Measurements from ENCODE around the gene PDGFD. TPM values are rescaled to one million over a fixed set of nuclear protein-coding genes. Genes with fewer than 3 reads are reported as not detected.

PDGFD gene
- total RNA-seq, 2 experiments from 2014 or later: 0.20 TPM; not detected in 1

GRCh38 chr11:104075091-104075490 is 88.9 kb downstream of the PDGFD start:
- Mint-ChIP-seq H3K27me3 (peaks cover 2% of the 10 kb centered on the region), H3K27ac (no peak overlapping the region), H3K4me3 (no peak overlapping the region), H3K4me1 (ENCODE audit: low read depth) (no peaks in the 10 kb centered on the region), H3K9me3 (no peaks in the 10 kb centered on the region), H3K36me3 (ENCODE audit: low read depth) (no peaks in the 10 kb centered on the region)
- DNase-seq (no peak), ATAC-seq (no peak)
- TF ChIP-seq CTCF (IDR thresholded peaks at IDR 0.05): no peak
- ChIA-PET POLR2A (no interaction called here), CTCF (no interaction called here)
- intact Hi-C loops (cut with micrococcal nuclease): no loop called here

- CTCF ChIA-PET: no interaction called here
- POLR2A ChIA-PET: no interaction called here
- TF ChIP-seq CTCF (IDR thresholded peaks at IDR 0.05): no peak
- H3K27ac Mint-ChIP-seq: no peak overlapping the region
- no peak overlapping the region for H3K4me3 Mint-ChIP-seq
- H3K4me1 Mint-ChIP-seq (ENCODE audit: low read depth): no peaks in the 10 kb centered on the region
- no peaks in the 10 kb centered on the region for H3K9me3 Mint-ChIP-seq
- no peak for DNase-seq
- no peaks in the 10 kb centered on the region for H3K36me3 Mint-ChIP-seq (ENCODE audit: low read depth)
- intact Hi-C loops (cut with micrococcal nuclease): no loop called here
- peaks cover 2% of the 10 kb centered on the region for H3K27me3 Mint-ChIP-seq
- ATAC-seq: no peak
Observed at GRCh38 chr11:104073950-104074705, 89.8 kb downstream of the PDGFD start.

- no peak for TF ChIP-seq CTCF (IDR thresholded peaks at IDR 0.05)
- intact Hi-C loops (cut with micrococcal nuclease): no loop called here
- Mint-ChIP-seq H3K27ac (no peak overlapping the region), H3K4me3 (no peak overlapping the region), H3K27me3 (no peaks in the 10 kb centered on the region), H3K9me3 (no peaks in the 10 kb centered on the region), H3K4me1 (ENCODE audit: low read depth) (no peaks in the 10 kb centered on the region), H3K36me3 (ENCODE audit: low read depth) (no peaks in the 10 kb centered on the region)
- CTCF ChIA-PET: no interaction called here
- DNase-seq: no peak
- POLR2A ChIA-PET: no interaction called here
- no peak for ATAC-seq
Observed at GRCh38 chr11:104067534-104067933, 96.4 kb downstream of the PDGFD start.

- no peaks in the 10 kb centered on the region for H3K4me1 Mint-ChIP-seq (ENCODE audit: low read depth)
- ATAC-seq (no peak), DNase-seq (no peak)
- ChIA-PET POLR2A (no interaction called here), CTCF (no interaction called here)
- H3K27ac Mint-ChIP-seq: no peak overlapping the region
- H3K27me3 Mint-ChIP-seq: no peaks in the 10 kb centered on the region
- intact Hi-C loops (cut with micrococcal nuclease): no loop called here
- no peak overlapping the region for H3K4me3 Mint-ChIP-seq
- H3K36me3 Mint-ChIP-seq (ENCODE audit: low read depth): no peaks in the 10 kb centered on the region
- H3K9me3 Mint-ChIP-seq: no peaks in the 10 kb centered on the region
- TF ChIP-seq CTCF (IDR thresholded peaks at IDR 0.05): no peak
Observed at GRCh38 chr11:104064034-104064630, 99.8 kb downstream of the PDGFD start.

- POLR2A ChIA-PET: no interaction called here
- Mint-ChIP-seq H3K27me3 (no peaks in the 10 kb centered on the region), H3K27ac (no peak overlapping the region), H3K4me3 (no peak overlapping the region), H3K36me3 (ENCODE audit: low read depth) (no peaks in the 10 kb centered on the region), H3K9me3 (no peaks in the 10 kb centered on the region), H3K4me1 (ENCODE audit: low read depth) (no peaks in the 10 kb centered on the region)
- no peak for TF ChIP-seq CTCF (IDR thresholded peaks at IDR 0.05)
- CTCF ChIA-PET: no interaction called here
- DNase-seq (no peak), ATAC-seq (no peak)
- intact Hi-C loops (cut with micrococcal nuclease): no loop called here
Observed at GRCh38 chr11:104061853-104062521, 102.0 kb downstream of the PDGFD start.
